ENCODE data around the gene SGMS1.

SGMS1 gene

GRCh38 chr10:50605951-50606270 is 17.8 kb downstream of the SGMS1 start:
- DNase-seq, result no peak

GRCh38 chr10:50605269-50605950 is 18.3 kb downstream of the SGMS1 start:
- DNase-seq, result no peak

GRCh38 chr10:50604809-50605208 is 18.9 kb downstream of the SGMS1 start:
- DNase-seq, result no peak

GRCh38 chr10:50604049-50604640 is 19.6 kb downstream of the SGMS1 start:
- DNase-seq, result no peak

- no peak for DNase-seq
Observed at GRCh38 chr10:50603151-50603850, 20.5 kb downstream of the SGMS1 start.

GRCh38 chr10:50601974-50602373 is 21.8 kb downstream of the SGMS1 start:
- no peak for DNase-seq

GRCh38 chr10:50600831-50601477 is 22.8 kb downstream of the SGMS1 start:
- no peak for DNase-seq

- no peak for DNase-seq
Observed at GRCh38 chr10:50600286-50600685, 23.5 kb downstream of the SGMS1 start.

- no peak for DNase-seq
Observed at GRCh38 chr10:50596897-50597296, 26.9 kb downstream of the SGMS1 start.

GRCh38 chr10:50596456-50596855 is 27.3 kb downstream of the SGMS1 start:
- no peak for DNase-seq

GRCh38 chr10:50595785-50596184 is 28.0 kb downstream of the SGMS1 start:
- DNase-seq, result no peak

- peak in 1 of 2 experiments; percentile 3 for DNase-seq
Observed at GRCh38 chr10:50593523-50594376, 30.0 kb downstream of the SGMS1 start.

GRCh38 chr10:50592961-50593418 is 30.8 kb downstream of the SGMS1 start:
- DNase-seq, result no peak

- no peak for DNase-seq
Observed at GRCh38 chr10:50590935-50591334, 32.8 kb downstream of the SGMS1 start.

- DNase-seq, result no peak
Observed at GRCh38 chr10:50586740-50587088, 37.0 kb downstream of the SGMS1 start.

- DNase-seq, result no peak
Observed at GRCh38 chr10:50585921-50586739, 37.6 kb downstream of the SGMS1 start.

GRCh38 chr10:50582766-50583762 is 40.7 kb downstream of the SGMS1 start:
- no peak for DNase-seq

GRCh38 chr10:50582046-50582445 is 41.7 kb downstream of the SGMS1 start:
- no peak for DNase-seq

- DNase-seq, result no peak
Observed at GRCh38 chr10:50580262-50580891, 43.4 kb downstream of the SGMS1 start.
